Measurements from ENCODE around the gene UBE2C. TPM values are rescaled to one million over a fixed set of nuclear protein-coding genes. Genes with fewer than 3 reads are reported as not detected.

The UBE2C gene
- total RNA-seq, 1 experiment from 2014 or later = 69.5 TPM

- DNase-seq = no peak
- no peak overlapping the region for H3K4me3 ChIP-seq
- no peaks in the 10 kb centered on the region for H3K9me3 ChIP-seq
- H3K27me3 ChIP-seq = no peaks in the 10 kb centered on the region
- H3K36me3 ChIP-seq = peaks cover 85% of the 10 kb centered on the region
These were observed 29.1 kb downstream of the UBE2C start for GRCh38 chr20:45841407-45842129.

- DNase-seq = no peak
- peaks cover 84% of the 10 kb centered on the region for H3K36me3 ChIP-seq
- no peak overlapping the region for H3K4me3 ChIP-seq
- H3K27me3 ChIP-seq = no peaks in the 10 kb centered on the region
- no peaks in the 10 kb centered on the region for H3K9me3 ChIP-seq
These were observed 29.8 kb downstream of the UBE2C start for GRCh38 chr20:45842169-45842812.

GRCh38 chr20:45843506-45843905 lies 31.1 kb downstream of the UBE2C start:
- H3K4me3 ChIP-seq = no peak overlapping the region

GRCh38 chr20:45845452-45845851 lies 33.0 kb downstream of the UBE2C start:
- Histone ChIP-seq H3K4me3 (no peak overlapping the region), H3K36me3 (peaks cover 63% of the 10 kb centered on the region), H3K9me3 (no peaks in the 10 kb centered on the region), H3K27me3 (no peaks in the 10 kb centered on the region)
- DNase-seq = no peak

More at GRCh38 chr20:45843506-45843905, 31.1 kb downstream of the UBE2C start:
- no peaks in the 10 kb centered on the region for H3K9me3 ChIP-seq
- no peak for DNase-seq
- H3K27me3 ChIP-seq = no peaks in the 10 kb centered on the region
- H3K36me3 ChIP-seq = peaks cover 76% of the 10 kb centered on the region

GRCh38 chr20:45848421-45848820 lies 36.0 kb downstream of the UBE2C start:
- H3K36me3 ChIP-seq = peaks cover 46% of the 10 kb centered on the region

GRCh38 chr20:45848969-45849582 lies 36.6 kb downstream of the UBE2C start:
- Histone ChIP-seq H3K4me3 (no peak overlapping the region), H3K36me3 (peaks cover 41% of the 10 kb centered on the region), H3K27me3 (no peaks in the 10 kb centered on the region), H3K9me3 (no peaks in the 10 kb centered on the region)
- DNase-seq = no peak

More at GRCh38 chr20:45848421-45848820, 36.0 kb downstream of the UBE2C start:
- H3K4me3 ChIP-seq = no peak overlapping the region
- DNase-seq = no peak
- no peaks in the 10 kb centered on the region for H3K27me3 ChIP-seq
- H3K9me3 ChIP-seq = no peaks in the 10 kb centered on the region

GRCh38 chr20:45850238-45850637 lies 37.8 kb downstream of the UBE2C start:
- no peak overlapping the region for H3K4me3 ChIP-seq
- H3K36me3 ChIP-seq = peaks cover 33% of the 10 kb centered on the region
- no peaks in the 10 kb centered on the region for H3K9me3 ChIP-seq

GRCh38 chr20:45850926-45851325 lies 38.5 kb downstream of the UBE2C start:
- Histone ChIP-seq H3K4me3 (no peak overlapping the region), H3K36me3 (peaks cover 28% of the 10 kb centered on the region), H3K27me3 (no peaks in the 10 kb centered on the region), H3K9me3 (no peaks in the 10 kb centered on the region)
- no peak for DNase-seq

More at GRCh38 chr20:45850238-45850637, 37.8 kb downstream of the UBE2C start:
- no peak for DNase-seq
- H3K27me3 ChIP-seq = no peaks in the 10 kb centered on the region

GRCh38 chr20:45851501-45851900 lies 39.1 kb downstream of the UBE2C start:
- Histone ChIP-seq H3K9me3 (no peaks in the 10 kb centered on the region), H3K4me3 (no peak overlapping the region), H3K36me3 (peaks cover 24% of the 10 kb centered on the region), H3K27me3 (no peaks in the 10 kb centered on the region)
- no peak for DNase-seq

- Histone ChIP-seq H3K27me3 (no peaks in the 10 kb centered on the region), H3K36me3 (peaks cover 17% of the 10 kb centered on the region), H3K9me3 (no peaks in the 10 kb centered on the region), H3K4me3 (no peak overlapping the region)
- no peak for DNase-seq
These were observed 39.9 kb downstream of the UBE2C start for GRCh38 chr20:45852326-45852725.

GRCh38 chr20:45853484-45853883 lies 41.0 kb downstream of the UBE2C start:
- Histone ChIP-seq H3K27me3 (no peaks in the 10 kb centered on the region), H3K36me3 (peaks cover 14% of the 10 kb centered on the region), H3K9me3 (no peaks in the 10 kb centered on the region), H3K4me3 (no peak overlapping the region)
- DNase-seq = no peak

- peaks cover 9% of the 10 kb centered on the region for H3K36me3 ChIP-seq
- DNase-seq = peak; percentile 99
- H3K9me3 ChIP-seq = no peaks in the 10 kb centered on the region
- H3K4me3 ChIP-seq = peak within 1 kb of the TSS; percentile 79
- H3K27me3 ChIP-seq = no peaks in the 10 kb centered on the region
These were observed 44.9 kb downstream of the UBE2C start, which contains the start of the genes ACOT8 and ZSWIM3 for GRCh38 chr20:45857114-45857881. Gene ACOT8 (minus strand): TSS chr20:45857392. CDS start chr20:45857315, 77 bp downstream. Gene ZSWIM3 (plus strand): TSS chr20:45857614. CDS start chr20:45857826, 212 bp downstream.

- peak overlapping the region; percentile 79 for H3K4me3 ChIP-seq
- DNase-seq = peak; percentile 58
- H3K27me3 ChIP-seq = no peaks in the 10 kb centered on the region
- peaks cover 7% of the 10 kb centered on the region for H3K36me3 ChIP-seq
- no peaks in the 10 kb centered on the region for H3K9me3 ChIP-seq
These were observed 45.4 kb downstream of the UBE2C start for GRCh38 chr20:45857882-45858216.

- DNase-seq = no peak
- H3K4me3 ChIP-seq = no peak overlapping the region
- H3K36me3 ChIP-seq = no peaks in the 10 kb centered on the region
- H3K27me3 ChIP-seq = no peaks in the 10 kb centered on the region
- H3K9me3 ChIP-seq = no peaks in the 10 kb centered on the region
These were observed 47.5 kb downstream of the UBE2C start for GRCh38 chr20:45859916-45860315.

- no peak for DNase-seq
- H3K36me3 ChIP-seq = no peaks in the 10 kb centered on the region
- no peak overlapping the region for H3K4me3 ChIP-seq
- H3K27me3 ChIP-seq = no peaks in the 10 kb centered on the region
- H3K9me3 ChIP-seq = no peaks in the 10 kb centered on the region
These were observed 48.2 kb downstream of the UBE2C start for GRCh38 chr20:45860560-45861220.
